ENCODE measurements around the gene TUBA3E.
"Not testable (repeated sequence)": the region's sequence is repeated elsewhere in the genome, so short reads cannot be mapped to it uniquely, and the experiment has no call there.

Gene TUBA3E

DNA sequence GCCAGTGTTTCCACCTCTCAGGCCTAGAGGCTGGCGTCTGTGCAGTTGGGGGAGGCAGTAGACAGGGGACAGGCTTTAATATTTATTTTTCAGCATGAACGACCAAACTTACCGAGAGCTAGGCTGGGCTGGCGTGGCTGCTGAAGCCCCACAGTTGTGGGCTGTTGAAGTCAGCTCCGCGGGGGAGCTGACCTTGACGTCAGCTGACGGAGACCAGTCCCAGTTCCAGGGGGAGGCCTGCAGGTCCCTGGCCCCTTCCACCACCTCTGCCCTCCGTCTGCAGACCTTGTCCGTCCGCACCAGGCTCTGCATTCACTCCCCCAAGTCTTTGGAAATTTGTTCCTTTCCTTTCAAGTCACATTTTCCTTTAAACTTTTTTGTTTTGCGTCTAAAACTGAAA, 33.4 kb upstream of the TUBA3E start:
- H3K27ac ChIP-seq (ENCODE audit: insufficient read depth in 1 of 2, low read depth in 1 of 2, low read length in 2 of 2, poor library complexity in 1 of 2, severe bottlenecking in 2 of 2) = no peak overlapping the region
- no peak for DNase-seq
- H3K36me3 ChIP-seq (ENCODE audit: control insufficient read depth in 4 of 4, insufficient read depth in 4 of 4, low read length in 3 of 4) = no peaks in the 10 kb centered on the region
- H3K9me3 ChIP-seq (ENCODE audit: control extremely low read depth in 1 of 5, control insufficient read depth in 4 of 5, insufficient read depth in 2 of 5, low read depth in 1 of 5, low read length in 4 of 5) = peaks cover 0 to 11% (median 0%) of the 10 kb centered on the region in 5 experiments
- 99% methylated on average over 7 of the region's 12 CpGs for WGBS (ENCODE audit: insufficient coverage)
- ChIA-PET CTCF (no interaction called here), POLR2A (no interaction called here)
- no peak overlapping the region for H3K4me3 ChIP-seq (ENCODE audit: control insufficient read depth in 1 of 7, extremely low read depth in 1 of 7, insufficient read depth in 4 of 7, low read depth in 2 of 7, low read length in 6 of 7)
- H3K4me1 ChIP-seq (ENCODE audit: control extremely low read depth in 1 of 4, control insufficient read depth in 4 of 4, insufficient read depth in 4 of 4, low read length in 3 of 4) = no peaks in the 10 kb centered on the region
- peaks cover 0 to 9% (median 2%) of the 10 kb centered on the region in 5 experiments for H3K27me3 ChIP-seq (replicated peaks in 2 of 5; ENCODE audit: control insufficient read depth in 4 of 5, insufficient read depth in 5 of 5, low read length in 4 of 5)

DNA sequence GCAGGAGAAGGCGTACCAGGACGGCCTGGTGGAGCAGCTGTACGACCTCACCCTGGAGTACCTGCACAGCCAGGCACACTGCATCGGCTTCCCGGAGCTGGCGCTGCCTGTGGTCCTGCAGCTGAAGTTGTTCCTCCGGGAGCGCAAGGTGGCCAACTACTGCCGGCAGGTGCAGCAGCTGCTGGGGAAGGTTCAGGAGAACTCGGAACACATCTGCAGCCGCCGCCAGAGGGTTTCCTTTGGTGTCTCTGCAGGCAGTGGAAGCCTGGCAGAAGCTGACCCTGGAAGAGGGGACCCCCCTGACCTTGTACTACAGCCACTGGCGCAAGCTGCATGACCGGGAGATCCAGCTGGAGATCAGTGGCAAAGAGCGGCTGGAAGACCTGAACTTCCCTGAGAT, 32.7 kb upstream of the TUBA3E start:
- POLR2A ChIA-PET; H3K4me3 ChIP-seq (ENCODE audit: control insufficient read depth in 1 of 7, extremely low read depth in 1 of 7, insufficient read depth in 4 of 7, low read depth in 2 of 7, low read length in 6 of 7); H3K4me1 ChIP-seq (ENCODE audit: control extremely low read depth in 1 of 4, control insufficient read depth in 4 of 4, insufficient read depth in 4 of 4, low read length in 3 of 4); CTCF ChIA-PET; H3K27ac ChIP-seq (ENCODE audit: insufficient read depth in 1 of 2, low read depth in 1 of 2, low read length in 2 of 2, poor library complexity in 1 of 2, severe bottlenecking in 2 of 2); H3K36me3 ChIP-seq (ENCODE audit: control insufficient read depth in 4 of 4, insufficient read depth in 4 of 4, low read length in 3 of 4); H3K27me3 ChIP-seq (replicated peaks in 2 of 5; ENCODE audit: control insufficient read depth in 4 of 5, insufficient read depth in 5 of 5, low read length in 4 of 5); DNase-seq: not testable (repeated sequence)
- H3K9me3 ChIP-seq (ENCODE audit: control extremely low read depth in 1 of 5, control insufficient read depth in 4 of 5, insufficient read depth in 2 of 5, low read depth in 1 of 5, low read length in 4 of 5) = peaks cover 0 to 11% (median 0%) of the 10 kb centered on the region in 5 experiments
- 96% methylated on average over 10 of the region's 15 CpGs for WGBS (ENCODE audit: insufficient coverage)

DNA sequence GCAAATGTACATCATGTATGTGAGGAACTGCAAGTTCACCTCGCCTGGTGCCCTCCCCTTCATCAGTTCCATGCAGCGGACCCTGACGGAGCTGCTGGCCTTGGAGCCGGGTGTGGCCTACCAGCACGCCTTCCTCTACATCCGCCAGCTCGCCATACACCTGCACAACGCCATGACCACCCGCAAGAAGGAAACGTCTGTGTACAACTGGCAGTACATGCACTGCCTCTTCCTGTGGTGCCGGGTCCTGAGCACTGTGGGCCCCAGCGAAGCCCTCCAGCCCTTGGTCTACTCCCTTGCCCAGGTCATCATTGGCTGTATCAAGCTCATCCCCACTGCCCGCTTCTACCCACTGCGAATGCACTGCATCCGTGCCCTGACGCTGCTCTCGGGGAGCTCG, 32.1 kb upstream of the TUBA3E start:
- POLR2A ChIA-PET = not testable (repeated sequence)
- 95% methylated on average over 10 of the region's 18 CpGs for WGBS (ENCODE audit: insufficient coverage)

DNA sequence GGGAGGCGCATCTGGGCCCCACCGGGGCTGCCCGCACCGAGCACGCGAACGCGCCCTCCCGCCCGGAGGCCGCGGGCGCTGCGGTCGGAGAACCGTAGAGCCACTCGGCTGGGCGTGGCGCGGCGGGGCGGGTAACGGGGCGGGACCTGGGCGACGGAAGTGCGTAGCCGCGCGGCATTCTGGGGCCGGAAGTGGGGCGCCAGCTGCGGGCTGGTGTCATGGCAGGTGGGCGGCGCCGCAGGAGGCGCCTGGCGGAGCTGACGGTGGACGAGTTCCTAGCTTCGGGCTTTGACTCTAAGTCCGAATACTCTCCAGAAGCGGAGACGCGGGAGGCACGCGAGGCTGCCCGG, 30.9 kb upstream of the TUBA3E start:
- POLR2A ChIA-PET = not testable (repeated sequence)

More for the DNA sequence above, 32.1 kb upstream of the TUBA3E start:
- CTCF ChIA-PET; H3K4me1 ChIP-seq (ENCODE audit: control extremely low read depth in 1 of 4, control insufficient read depth in 4 of 4, insufficient read depth in 4 of 4, low read length in 3 of 4); DNase-seq; H3K27ac ChIP-seq (ENCODE audit: insufficient read depth in 1 of 2, low read depth in 1 of 2, low read length in 2 of 2, poor library complexity in 1 of 2, severe bottlenecking in 2 of 2); H3K4me3 ChIP-seq (ENCODE audit: control insufficient read depth in 1 of 7, extremely low read depth in 1 of 7, insufficient read depth in 4 of 7, low read depth in 2 of 7, low read length in 6 of 7); H3K27me3 ChIP-seq (replicated peaks in 2 of 5; ENCODE audit: control insufficient read depth in 4 of 5, insufficient read depth in 5 of 5, low read length in 4 of 5); H3K36me3 ChIP-seq (ENCODE audit: control insufficient read depth in 4 of 4, insufficient read depth in 4 of 4, low read length in 3 of 4): not testable (repeated sequence)
- H3K9me3 ChIP-seq (ENCODE audit: control extremely low read depth in 1 of 5, control insufficient read depth in 4 of 5, insufficient read depth in 2 of 5, low read depth in 1 of 5, low read length in 4 of 5) = peaks cover 0 to 11% (median 0%) of the 10 kb centered on the region in 5 experiments

DNA sequence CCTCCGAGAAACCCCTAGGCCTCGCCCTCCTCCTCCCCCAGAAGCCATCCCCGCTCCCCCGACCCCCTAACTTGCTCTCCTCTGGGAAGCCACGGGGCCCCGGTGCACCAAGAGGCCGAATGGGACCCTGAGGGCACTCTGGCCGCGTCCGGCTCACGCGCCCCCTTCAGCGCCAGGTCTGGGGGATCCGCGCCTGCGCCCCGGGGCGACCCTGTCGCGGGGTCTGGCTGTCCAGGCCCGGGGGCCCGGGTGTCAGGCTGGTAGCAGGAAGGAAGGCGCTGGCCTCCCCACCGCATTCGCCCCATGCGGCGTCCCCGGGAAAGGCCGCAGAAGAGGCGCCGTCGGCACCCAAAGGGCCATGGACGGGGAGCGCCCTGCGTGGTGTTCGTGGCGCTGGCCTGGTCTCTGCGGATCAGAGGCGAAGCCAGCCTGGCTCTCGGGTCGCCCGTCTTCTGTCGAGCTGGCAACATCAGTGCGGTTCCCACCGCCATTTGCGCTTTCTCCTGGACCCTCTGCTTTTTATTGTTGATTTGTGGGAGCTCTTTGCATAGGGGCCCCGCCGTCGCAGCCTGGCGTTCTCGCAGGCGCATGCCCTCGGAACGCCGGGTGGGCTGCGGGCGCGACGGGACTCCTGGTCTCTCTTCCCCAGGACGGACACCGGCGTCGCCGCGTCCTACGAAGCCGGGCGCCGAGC, 30.4 kb upstream of the TUBA3E start:
- 78% methylated on average over 58 of the region's 69 CpGs for WGBS (ENCODE audit: insufficient coverage)

More for the DNA sequence above, 30.9 kb upstream of the TUBA3E start:
- peak; percentile 9 to 76 (median 58) for DNase-seq
- H3K27me3 ChIP-seq (replicated peaks in 2 of 5; ENCODE audit: control insufficient read depth in 4 of 5, insufficient read depth in 5 of 5, low read length in 4 of 5); H3K4me1 ChIP-seq (ENCODE audit: control extremely low read depth in 1 of 4, control insufficient read depth in 4 of 4, insufficient read depth in 4 of 4, low read length in 3 of 4); H3K27ac ChIP-seq (ENCODE audit: insufficient read depth in 1 of 2, low read depth in 1 of 2, low read length in 2 of 2, poor library complexity in 1 of 2, severe bottlenecking in 2 of 2); CTCF ChIA-PET; H3K36me3 ChIP-seq (ENCODE audit: control insufficient read depth in 4 of 4, insufficient read depth in 4 of 4, low read length in 3 of 4): not testable (repeated sequence)
- Histone ChIP-seq H3K9me3 (ENCODE audit: control extremely low read depth in 1 of 5, control insufficient read depth in 4 of 5, insufficient read depth in 2 of 5, low read depth in 1 of 5, low read length in 4 of 5) (peaks cover 0 to 11% (median 0%) of the 10 kb centered on the region in 5 experiments), H3K4me3 (ENCODE audit: control insufficient read depth in 1 of 7, extremely low read depth in 1 of 7, insufficient read depth in 4 of 7, low read depth in 2 of 7, low read length in 6 of 7) (peak overlapping the region in 1 of 7 experiments; percentile 35)
- 33% methylated on average over 30 of the region's 48 CpGs for WGBS (ENCODE audit: insufficient coverage)

DNA sequence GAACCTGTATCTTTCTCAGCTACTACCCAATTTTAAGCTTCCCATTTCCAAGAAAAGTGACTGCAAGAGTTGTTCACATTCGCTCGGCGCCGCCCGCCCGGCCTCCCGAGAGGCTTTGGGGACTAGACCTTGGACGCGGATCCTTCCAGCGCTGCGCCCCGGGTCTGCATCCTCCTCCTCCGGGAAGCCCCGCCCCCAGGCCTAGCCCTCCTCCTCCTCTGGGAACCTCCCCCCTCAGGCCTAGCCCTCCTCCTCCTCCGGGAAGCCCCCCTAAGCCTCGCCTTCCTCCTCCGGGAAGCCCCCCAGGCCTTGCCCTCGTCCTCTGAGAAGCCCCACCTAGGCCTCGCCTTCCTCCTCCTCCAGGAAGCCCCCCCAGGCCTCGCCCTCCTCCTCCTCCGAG, 29.8 kb upstream of the TUBA3E start:
- H3K4me3 ChIP-seq (ENCODE audit: control insufficient read depth in 1 of 7, extremely low read depth in 1 of 7, insufficient read depth in 4 of 7, low read depth in 2 of 7, low read length in 6 of 7); DNase-seq; POLR2A ChIA-PET; H3K27ac ChIP-seq (ENCODE audit: insufficient read depth in 1 of 2, low read depth in 1 of 2, low read length in 2 of 2, poor library complexity in 1 of 2, severe bottlenecking in 2 of 2); H3K4me1 ChIP-seq (ENCODE audit: control extremely low read depth in 1 of 4, control insufficient read depth in 4 of 4, insufficient read depth in 4 of 4, low read length in 3 of 4); H3K36me3 ChIP-seq (ENCODE audit: control insufficient read depth in 4 of 4, insufficient read depth in 4 of 4, low read length in 3 of 4); CTCF ChIA-PET; H3K27me3 ChIP-seq (replicated peaks in 2 of 5; ENCODE audit: control insufficient read depth in 4 of 5, insufficient read depth in 5 of 5, low read length in 4 of 5): not testable (repeated sequence)
- H3K9me3 ChIP-seq (ENCODE audit: control extremely low read depth in 1 of 5, control insufficient read depth in 4 of 5, insufficient read depth in 2 of 5, low read depth in 1 of 5, low read length in 4 of 5) = peaks cover 0 to 11% (median 0%) of the 10 kb centered on the region in 5 experiments
- 95% methylated on average over 12 of the region's 21 CpGs for WGBS (ENCODE audit: insufficient coverage)

More for the DNA sequence above, 30.4 kb upstream of the TUBA3E start:
- H3K27ac ChIP-seq (ENCODE audit: insufficient read depth in 1 of 2, low read depth in 1 of 2, low read length in 2 of 2, poor library complexity in 1 of 2, severe bottlenecking in 2 of 2); POLR2A ChIA-PET; H3K36me3 ChIP-seq (ENCODE audit: control insufficient read depth in 4 of 4, insufficient read depth in 4 of 4, low read length in 3 of 4); H3K4me3 ChIP-seq (ENCODE audit: control insufficient read depth in 1 of 7, extremely low read depth in 1 of 7, insufficient read depth in 4 of 7, low read depth in 2 of 7, low read length in 6 of 7); H3K4me1 ChIP-seq (ENCODE audit: control extremely low read depth in 1 of 4, control insufficient read depth in 4 of 4, insufficient read depth in 4 of 4, low read length in 3 of 4); CTCF ChIA-PET; H3K27me3 ChIP-seq (replicated peaks in 2 of 5; ENCODE audit: control insufficient read depth in 4 of 5, insufficient read depth in 5 of 5, low read length in 4 of 5); DNase-seq: not testable (repeated sequence)
- H3K9me3 ChIP-seq (ENCODE audit: control extremely low read depth in 1 of 5, control insufficient read depth in 4 of 5, insufficient read depth in 2 of 5, low read depth in 1 of 5, low read length in 4 of 5) = peaks cover 0 to 11% (median 0%) of the 10 kb centered on the region in 5 experiments

DNA sequence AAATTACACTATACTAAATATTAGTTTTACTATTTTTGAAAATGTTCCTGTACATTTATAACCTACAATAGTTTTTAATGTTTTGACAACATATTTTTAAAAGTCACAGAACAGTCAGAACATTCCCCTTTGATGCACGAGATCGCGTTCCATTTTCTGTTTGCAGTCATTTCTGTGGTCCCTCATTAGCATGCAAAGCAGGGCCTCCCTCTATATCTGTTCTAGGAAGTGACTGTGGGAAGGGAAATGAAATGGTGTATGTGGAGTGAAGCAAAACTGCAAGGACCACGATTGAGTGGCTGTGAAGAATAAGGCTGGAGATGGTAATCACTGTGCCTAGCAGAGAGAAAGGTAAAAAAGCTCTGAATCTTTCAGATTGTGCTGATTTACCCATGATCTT, 24.3 kb upstream of the TUBA3E start:
- H3K27me3 ChIP-seq (replicated peaks in 2 of 5; ENCODE audit: control insufficient read depth in 4 of 5, insufficient read depth in 5 of 5, low read length in 4 of 5); H3K9me3 ChIP-seq (ENCODE audit: control extremely low read depth in 1 of 5, control insufficient read depth in 4 of 5, insufficient read depth in 2 of 5, low read depth in 1 of 5, low read length in 4 of 5); H3K36me3 ChIP-seq (ENCODE audit: control insufficient read depth in 4 of 4, insufficient read depth in 4 of 4, low read length in 3 of 4); H3K27ac ChIP-seq (ENCODE audit: insufficient read depth in 1 of 2, low read depth in 1 of 2, low read length in 2 of 2, poor library complexity in 1 of 2, severe bottlenecking in 2 of 2); H3K4me1 ChIP-seq (ENCODE audit: control extremely low read depth in 1 of 4, control insufficient read depth in 4 of 4, insufficient read depth in 4 of 4, low read length in 3 of 4); POLR2A ChIA-PET; H3K4me3 ChIP-seq (ENCODE audit: control insufficient read depth in 1 of 7, extremely low read depth in 1 of 7, insufficient read depth in 4 of 7, low read depth in 2 of 7, low read length in 6 of 7); DNase-seq: not testable (repeated sequence)
- no CpG with 5 or more reads among the region's 4 CpGs for WGBS (ENCODE audit: insufficient coverage)
- CTCF ChIA-PET = interaction anchor here (0.7 kb wide), 1 partner anchor 40 kb away, joined by 3 read pairs; no protein-coding TSS in a partner anchor

Data from common myeloid progenitor, CD34-positive (primary cell).